Keratinocyte (primary cell): Measurements from ENCODE around the gene BANF2.

Experiments used
- CTCF ChIP-seq, 3 experiments: IDR thresholded peaks in 1 of 3; conservative IDR thresholded peaks in 1 of 3; optimal IDR thresholded peaks in 1 of 3; 2 replicates in 2 of 3; 3 replicates in 1 of 3; pipeline versions ENCODE3 to v1.5.1; 2011; ENCODE audit warnings: low read length in 3 of 3, mild to moderate bottlenecking in 3 of 3, moderate library complexity in 2 of 3, control low read depth in 1 of 3, inconsistent platforms in 1 of 3; ENCODE audit not compliant: insufficient read depth in 2 of 3; ENCODE audit errors: extremely low read depth in 1 of 3
- EZH2 ChIP-seq: IDR thresholded peaks from one replicate; pipeline ENCODE4 v1.6.1; 2012; ENCODE audit warnings: inconsistent platforms, mild to moderate bottlenecking, low read length, moderate library complexity

- TF ChIP-seq EZH2 (no peak), CTCF (optimal IDR thresholded peaks at IDR 0.05 in 1 of 3, IDR thresholded peaks at IDR 0.05 in 1 of 3, conservative IDR thresholded peaks at IDR 0.05 in 1 of 3; ENCODE audit: extremely low read depth in 1 of 3, insufficient read depth in 2 of 3, low read length in 3 of 3) (no peak)
Observed at GRCh38 chr20:17765584-17765983, 65.8 kb downstream of the BANF2 start.
